HepG2 (cell line): ENCODE data around the gene BABAM1. TPM values are rescaled to one million over a fixed set of nuclear protein-coding genes. Genes with fewer than 3 reads are reported as not detected.

Source experiments
- ATF2 ChIP-seq: sonication (generic); formaldehyde crosslinking; IDR thresholded peaks from 2 replicates; pipeline ENCODE4 v1.4.0; 2020; ENCODE audit warnings: missing genetic modification reagents
- ATRX ChIP-seq: sonication (generic); formaldehyde crosslinking; IDR thresholded peaks from 2 replicates; pipeline ENCODE4 v1.4.0; 2020; ENCODE audit warnings: missing genetic modification reagents, borderline replicate concordance
- EED ChIP-seq: sonication (generic); formaldehyde crosslinking; IDR thresholded peaks from 2 replicates; pipeline ENCODE4 v1.5.0; 2020; ENCODE audit warnings: mild to moderate bottlenecking, missing genetic modification reagents
- JUNB ChIP-seq: sonication (generic); formaldehyde crosslinking; IDR thresholded peaks from 2 replicates; pipeline ENCODE4 v1.8.0; 2022; ENCODE audit warnings: missing genetic modification reagents, mild to moderate bottlenecking, borderline replicate concordance
- KDM2A ChIP-seq: sonication (generic); formaldehyde crosslinking; IDR thresholded peaks from 2 replicates; pipeline ENCODE4 v1.4.0; 2020; ENCODE audit warnings: low read depth, missing genetic modification reagents, borderline replicate concordance
- MIXL1 ChIP-seq: IDR thresholded peaks from 2 replicates; pipeline ENCODE4 v1.6.1; 2016
- NONO ChIP-seq, 2 experiments: fragments of 450-650 bp in 1 of 2; sonication (generic) in 1 of 2; formaldehyde crosslinking in 1 of 2; IDR thresholded peaks in 1 of 2; conservative IDR thresholded peaks in 1 of 2; 2 replicates each; pipeline versions ENCODE4 v1.6.1 to v1.8.0; 2017 to 2022; ENCODE audit warnings: mild to moderate bottlenecking in 1 of 2, missing genetic modification reagents in 1 of 2, moderate library complexity in 1 of 2
- NR1H2 ChIP-seq: sonication (generic); formaldehyde crosslinking; IDR thresholded peaks from 2 replicates; pipeline ENCODE4 v1.8.1; 2022; ENCODE audit warnings: low read depth, missing genetic modification reagents, borderline replicate concordance
- NR2C2 ChIP-seq: sonication (generic); formaldehyde crosslinking; IDR thresholded peaks from 2 replicates; pipeline ENCODE4 v1.4.0; 2020; ENCODE audit warnings: missing genetic modification reagents, mild to moderate bottlenecking, moderate library complexity, borderline replicate concordance
- RFX3 ChIP-seq: IDR thresholded peaks from 2 replicates; pipeline ENCODE4 v1.6.1; 2016; ENCODE audit warnings: missing biosample characterization, missing genetic modification reagents
- TAF15 ChIP-seq: fragments of 200-400 bp; formaldehyde crosslinking; IDR thresholded peaks from one replicate; pipeline ENCODE4 v1.6.1; 2018; ENCODE audit warnings: mild to moderate bottlenecking, low read depth, low read length; ENCODE audit not compliant: poor library complexity, severe bottlenecking
- ZBTB10 ChIP-seq: sonication (generic); formaldehyde crosslinking; IDR thresholded peaks from 2 replicates; pipeline ENCODE4 v1.4.0; 2020; ENCODE audit warnings: missing genetic modification reagents, borderline replicate concordance
- ZNF224 ChIP-seq: sonication (generic); formaldehyde crosslinking; IDR thresholded peaks from 2 replicates; pipeline ENCODE4 v1.5.0; 2020; ENCODE audit warnings: mild to moderate bottlenecking, missing genetic modification reagents
- ZNF225 ChIP-seq: sonication (generic); formaldehyde crosslinking; IDR thresholded peaks from 2 replicates; pipeline ENCODE4 v1.4.0; 2020; ENCODE audit warnings: mild to moderate bottlenecking, missing genetic modification reagents
- ZNF264 ChIP-seq: sonication (generic); formaldehyde crosslinking; IDR thresholded peaks from 2 replicates; pipeline ENCODE4 v1.4.0; 2020; ENCODE audit warnings: missing genetic modification reagents
- ZNF451 ChIP-seq: sonication (generic); formaldehyde crosslinking; IDR thresholded peaks from 2 replicates; pipeline ENCODE4 v1.5.0; 2020; ENCODE audit warnings: mild to moderate bottlenecking, missing genetic modification reagents
- ZNF644 ChIP-seq: IDR thresholded peaks from 2 replicates; pipeline ENCODE4 v1.6.1; 2016; ENCODE audit warnings: low read depth
- ZNF704 ChIP-seq: sonication (generic); formaldehyde crosslinking; IDR thresholded peaks from 2 replicates; pipeline ENCODE4 v1.8.1; 2023; ENCODE audit warnings: mild to moderate bottlenecking, inconsistent platforms, moderate library complexity, missing genetic modification reagents, borderline replicate concordance
- ZNF713 ChIP-seq: sonication (generic); formaldehyde crosslinking; IDR thresholded peaks from 2 replicates; pipeline ENCODE4 v1.4.0; 2020; ENCODE audit warnings: mild to moderate bottlenecking, missing genetic modification reagents
- ZNF737 ChIP-seq: sonication (generic); formaldehyde crosslinking; IDR thresholded peaks from 2 replicates; pipeline ENCODE4 v1.5.0; 2020; ENCODE audit warnings: missing genetic modification reagents, mild to moderate bottlenecking, borderline replicate concordance
- ZNF749 ChIP-seq: sonication (generic); formaldehyde crosslinking; IDR thresholded peaks from 2 replicates; pipeline ENCODE4 v1.8.0; 2022; ENCODE audit warnings: mild to moderate bottlenecking, missing genetic modification reagents, moderate library complexity, borderline replicate concordance
- ZNF773 ChIP-seq: sonication (generic); formaldehyde crosslinking; IDR thresholded peaks from 2 replicates; pipeline ENCODE4 v1.4.0; 2020; ENCODE audit warnings: missing genetic modification reagents, borderline replicate concordance
- ZNF782 ChIP-seq: sonication (generic); formaldehyde crosslinking; IDR thresholded peaks from 2 replicates; pipeline ENCODE4 v1.4.0; 2020; ENCODE audit warnings: missing genetic modification reagents, mild to moderate bottlenecking, borderline replicate concordance
- ZSCAN22 ChIP-seq: sonication (generic); formaldehyde crosslinking; IDR thresholded peaks from 2 replicates; pipeline ENCODE4 v1.4.0; 2020; ENCODE audit warnings: mild to moderate bottlenecking, missing genetic modification reagents
- polyA plus RNA-seq, 8 experiments: library from polyadenylated mRNA; depleted of rRNA in 3 of 8; stranded (reverse) in 7 of 8; unstranded in 1 of 8; fragments of >200 nt; fragmentation: Illumina TruSeq in 4 of 8; extraction: Trizol in 4 of 8; gene quantifications; 2 replicates each; pipeline versions ENCODE4 v1.2.1 to v1.2.3, GENCODE V29; 2011 to 2016; ENCODE audit warnings: low read depth in 4 of 8, missing spikeins in 1 of 8, mixed read lengths in 1 of 8; ENCODE audit not compliant: insufficient read depth in 1 of 8
- total RNA-seq, 5 experiments: library from RNA; depleted of rRNA; stranded (reverse); fragments of >200 nt; fragmentation: Illumina TruSeq; extraction: Trizol; gene quantifications; 2 replicates each; pipeline ENCODE4 v1.2.3, GENCODE V29; 2016; ENCODE audit warnings: low read depth in 1 of 5

Gene BABAM1
- total and polyA plus RNA-seq, 2 of the 13 experiments (the other 11 are each of a cell fraction or from before 2014, with no cell fraction given) = 70.0 to 82.0 TPM

- peak; percentile 55; the same call in 1 of the 2 replicates for TF ChIP-seq ZNF224 (CRISPR knock-in tag)
- no peak for TF ChIP-seq ZNF737 (CRISPR knock-in tag)
- no peak; the same call in 1 of the 2 replicates for TF ChIP-seq ZNF225
- TF ChIP-seq ZNF713 (CRISPR knock-in tag) = no peak
- peak; percentile 79 for TF ChIP-seq TAF15
- TF ChIP-seq KDM2A (CRISPR knock-in tag) = peak; percentile 78
- peak; percentile 80 for TF ChIP-seq ATF2 (CRISPR knock-in tag)
- peak; percentile 92 for TF ChIP-seq ZNF264 (CRISPR knock-in tag)
- TF ChIP-seq ZNF704 = peak; percentile 50; the same call in 1 of the 2 replicates
- peak; percentile 62; the same call in 1 of the 2 replicates for TF ChIP-seq ZNF782
- TF ChIP-seq ZNF451 = 0 out of 2 replicates have a peak, but pooled peaks have one; percentile 43
- TF ChIP-seq ZNF773 (CRISPR knock-in tag) = no peak
- peak; percentile 95; the same call in 1 of the 2 replicates for TF ChIP-seq NR1H2 (CRISPR knock-in tag)
- 0 out of 2 replicates have a peak, but pooled peaks have one; percentile 36 for TF ChIP-seq EED (CRISPR knock-in tag)
- peak; percentile 96 for TF ChIP-seq NR2C2 (CRISPR knock-in tag)
- TF ChIP-seq ZBTB10 (CRISPR knock-in tag) = peak; percentile 65; the same call in 1 of the 2 replicates
- TF ChIP-seq ZSCAN22 (CRISPR knock-in tag) = 0 out of 2 replicates have a peak, but pooled peaks have one; percentile 40
- 0 out of 2 replicates have a peak, but pooled peaks have one; percentile 15 for TF ChIP-seq RFX3
- 0 out of 2 replicates have a peak, but pooled peaks have one; percentile 67 for TF ChIP-seq ZNF749 (CRISPR knock-in tag)
- no peak for TF ChIP-seq ZNF644 (CRISPR knock-in tag)
- TF ChIP-seq MIXL1 (CRISPR knock-in tag) = peak; percentile 56; the same call in 1 of the 2 replicates
- no peak for TF ChIP-seq NONO (IDR thresholded peaks at IDR 0.05)
- TF ChIP-seq NONO (CRISPR knock-in tag; conservative IDR thresholded peaks at IDR 0.05) = peak; percentile 86
- no peak for TF ChIP-seq JUNB (CRISPR knock-in tag)
- no peak for TF ChIP-seq ATRX (CRISPR knock-in tag)
Measured at GRCh38 chr19:17248011-17248776, 19.0 kb upstream of the BABAM1 start (continued).
